Fibroblast of lung (primary cell): ENCODE results near the gene NEK5. TPM values are rescaled to one million over a fixed set of nuclear protein-coding genes. Genes with fewer than 3 reads are reported as not detected.

Source experiments
- DNase-seq, 2 donors: peaks; one replicate each; pipeline versions ENCODE4 v3.0.0 to v3.0.0-alpha.2; 2010; ENCODE audit warnings: low read depth in 2 of 2
- H2AFZ ChIP-seq: 2 replicates; pipeline ENCODE4 v1.5.1; 2012; ENCODE audit warnings: low read length, control low read depth, inconsistent platforms
- H3K27ac ChIP-seq: 2 replicates; pipeline ENCODE4 v1.5.1; 2011; ENCODE audit warnings: low read length, control low read depth; ENCODE audit not compliant: insufficient read depth
- H3K27me3 ChIP-seq: 2 replicates; pipeline ENCODE4 v1.5.1; 2011; ENCODE audit warnings: mild to moderate bottlenecking, low read length; ENCODE audit not compliant: control insufficient read depth, insufficient read depth
- H3K36me3 ChIP-seq: 2 replicates; pipeline ENCODE4 v1.5.1; 2011; ENCODE audit warnings: low read length; ENCODE audit not compliant: control insufficient read depth, insufficient read depth
- H3K4me1 ChIP-seq: 2 replicates; pipeline ENCODE4 v1.5.1; 2011; ENCODE audit warnings: low read length; ENCODE audit not compliant: control insufficient read depth, insufficient read depth; ENCODE audit errors: extremely low read depth
- H3K4me2 ChIP-seq: 2 replicates; pipeline ENCODE4 v1.5.1; 2011; ENCODE audit warnings: low read length, control low read depth; ENCODE audit not compliant: insufficient read depth; ENCODE audit errors: extremely low read depth
- H3K4me3 ChIP-seq, 4 experiments: fragments of 200-600 bp in 1 of 4; sonication (generic) in 1 of 4; replicated peaks in 1 of 4; 2 replicates each; pipeline ENCODE4 v1.5.1; 2011 to 2016; ENCODE audit warnings: low read length in 4 of 4, low read depth in 3 of 4, mild to moderate bottlenecking in 3 of 4, control low read depth in 2 of 4, inconsistent platforms in 1 of 4, mixed read lengths in 1 of 4; ENCODE audit not compliant: insufficient read depth in 1 of 4; ENCODE audit errors: control extremely low read depth in 1 of 4
- H3K79me2 ChIP-seq: 2 replicates; pipeline ENCODE4 v1.5.1; 2012; ENCODE audit warnings: mild to moderate bottlenecking, low read length, inconsistent platforms; ENCODE audit not compliant: control insufficient read depth, insufficient read depth
- H3K9ac ChIP-seq: 2 replicates; pipeline ENCODE4 v1.5.1; 2011; ENCODE audit warnings: mild to moderate bottlenecking, low read length, control low read depth; ENCODE audit not compliant: insufficient read depth
- H3K9me3 ChIP-seq: 2 replicates; pipeline ENCODE4 v1.5.1; 2012; ENCODE audit warnings: low read depth, low read length; ENCODE audit not compliant: control insufficient read depth, insufficient read depth
- H4K20me1 ChIP-seq: 2 replicates; pipeline ENCODE4 v1.5.1; 2011; ENCODE audit warnings: low read length; ENCODE audit not compliant: control insufficient read depth, insufficient read depth; ENCODE audit errors: extremely low read depth
- EZH2 ChIP-seq: IDR thresholded peaks from 2 replicates; pipeline ENCODE4 v1.5.1; 2012; ENCODE audit warnings: low read length, control low read depth, mild to moderate bottlenecking; ENCODE audit errors: missing control alignments
- polyA plus RNA-seq, 2 donors: library from polyadenylated mRNA; depleted of rRNA in 1 of 2; stranded (reverse) in 1 of 2; unstranded in 1 of 2; fragments of >200 nt; gene quantifications; 2 replicates each; pipeline ENCODE4 v1.2.1, GENCODE V29; 2011 to 2012; ENCODE audit warnings: missing spikeins in 1 of 2
- total RNA-seq: library from RNA; depleted of rRNA; stranded (reverse); fragments of >200 nt; gene quantifications from 2 replicates; pipeline ENCODE4 v1.2.1, GENCODE V29; 2014
- TF ChIP-seq, protein P1 (sequence below), 2 donors: IDR thresholded peaks in 1 of 2; conservative IDR thresholded peaks in 1 of 2; 1 replicate in 1 of 2; 2 replicates in 1 of 2; pipeline ENCODE4 v1.5.1; 2011 to 2012; ENCODE audit warnings: low read length in 2 of 2, control low read depth in 1 of 2, inconsistent platforms in 1 of 2, low read depth in 1 of 2, mild to moderate bottlenecking in 1 of 2

NEK5 gene
- total and polyA plus RNA-seq, 2 donors (not counting 1 experiment from before 2014, with no cell fraction given) = under 0.01 to 0.03 TPM

DNA sequence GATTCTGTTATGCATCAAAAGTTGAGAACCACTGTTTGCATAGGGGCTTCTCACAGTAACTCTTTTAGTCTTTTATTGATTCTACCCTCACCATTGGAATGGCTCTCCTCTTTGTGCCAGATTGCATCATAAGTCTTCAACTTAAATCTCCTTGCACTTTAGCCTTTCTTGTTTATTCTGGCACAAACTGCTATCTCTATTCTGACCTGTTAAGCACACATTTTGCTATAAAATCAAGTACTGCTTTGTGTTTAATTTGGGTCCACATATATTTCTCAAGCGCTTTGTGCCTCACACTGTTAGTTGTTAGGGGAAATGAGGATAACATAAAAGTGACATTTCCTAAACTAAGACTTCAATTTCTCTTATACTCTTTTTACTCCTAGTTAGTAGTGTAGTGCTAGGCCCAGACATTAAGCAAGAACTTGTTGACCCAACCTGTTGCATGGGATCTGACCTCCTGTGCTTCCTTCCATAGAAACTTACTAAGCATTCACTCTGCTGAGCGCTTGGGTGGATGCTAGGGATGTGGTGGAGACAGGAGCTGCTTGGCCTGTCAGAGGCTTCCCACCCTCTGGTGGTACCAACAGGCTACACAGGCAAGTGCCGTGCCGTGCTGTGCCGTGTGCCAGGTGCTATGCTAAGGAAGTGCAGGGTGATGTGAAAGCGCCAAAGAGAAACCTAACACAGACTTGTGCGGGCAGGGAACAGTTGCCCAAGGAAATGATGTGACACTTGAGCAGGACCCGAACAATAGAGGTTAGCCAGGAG lies 103.2 kb downstream of the NEK5 start:
- H2AFZ ChIP-seq = no peak overlapping the region
- H3K9ac ChIP-seq = no peak overlapping the region
- no peaks in the 10 kb centered on the region for H3K27me3 ChIP-seq
- no peak for DNase-seq
- TF ChIP-seq EZH2 = no peak
- TF ChIP-seq, protein P1, sequence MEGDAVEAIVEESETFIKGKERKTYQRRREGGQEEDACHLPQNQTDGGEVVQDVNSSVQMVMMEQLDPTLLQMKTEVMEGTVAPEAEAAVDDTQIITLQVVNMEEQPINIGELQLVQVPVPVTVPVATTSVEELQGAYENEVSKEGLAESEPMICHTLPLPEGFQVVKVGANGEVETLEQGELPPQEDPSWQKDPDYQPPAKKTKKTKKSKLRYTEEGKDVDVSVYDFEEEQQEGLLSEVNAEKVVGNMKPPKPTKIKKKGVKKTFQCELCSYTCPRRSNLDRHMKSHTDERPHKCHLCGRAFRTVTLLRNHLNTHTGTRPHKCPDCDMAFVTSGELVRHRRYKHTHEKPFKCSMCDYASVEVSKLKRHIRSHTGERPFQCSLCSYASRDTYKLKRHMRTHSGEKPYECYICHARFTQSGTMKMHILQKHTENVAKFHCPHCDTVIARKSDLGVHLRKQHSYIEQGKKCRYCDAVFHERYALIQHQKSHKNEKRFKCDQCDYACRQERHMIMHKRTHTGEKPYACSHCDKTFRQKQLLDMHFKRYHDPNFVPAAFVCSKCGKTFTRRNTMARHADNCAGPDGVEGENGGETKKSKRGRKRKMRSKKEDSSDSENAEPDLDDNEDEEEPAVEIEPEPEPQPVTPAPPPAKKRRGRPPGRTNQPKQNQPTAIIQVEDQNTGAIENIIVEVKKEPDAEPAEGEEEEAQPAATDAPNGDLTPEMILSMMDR (conservative IDR thresholded peaks at IDR 0.05 in 1 of 2, IDR thresholded peaks at IDR 0.05 in 1 of 2; ENCODE audit: low read depth in 1 of 2, low read length in 2 of 2) = no peak
- no peak overlapping the region for H3K4me2 ChIP-seq
- no peaks in the 10 kb centered on the region for H3K9me3 ChIP-seq
- H4K20me1 ChIP-seq = no peaks in the 10 kb centered on the region
- peaks cover 2% of the 10 kb centered on the region for H3K36me3 ChIP-seq
- H3K4me1 ChIP-seq = no peaks in the 10 kb centered on the region
- no peaks in the 10 kb centered on the region for H3K79me2 ChIP-seq
- no peak overlapping the region for H3K27ac ChIP-seq
- no peak overlapping the region for H3K4me3 ChIP-seq

DNA sequence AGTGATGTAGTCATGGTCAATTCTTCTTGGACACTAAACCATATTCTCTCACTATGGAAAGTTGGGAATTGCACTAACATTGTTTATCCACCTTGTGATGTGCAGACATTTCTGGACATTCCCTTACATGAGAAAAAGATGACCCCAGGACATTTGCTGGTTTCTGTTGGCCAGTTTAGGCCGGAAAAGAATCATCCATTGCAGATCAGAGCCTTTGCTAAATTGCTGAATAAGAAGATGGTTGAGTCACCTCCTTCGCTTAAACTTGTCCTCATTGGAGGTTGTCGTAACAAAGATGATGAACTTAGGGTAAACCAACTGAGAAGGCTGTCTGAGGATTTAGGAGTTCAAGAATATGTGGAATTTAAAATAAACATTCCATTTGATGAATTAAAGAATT lies 104.4 kb downstream of the NEK5 start, which contains the start of gene UTP14C:
TSS of gene UTP14C (plus strand) at position 211 of the 400 bp plus-strand sequence. CDS start 4,114 bp downstream, outside the sequence.
- H3K4me2 ChIP-seq = no peak within 1 kb of the TSS
- no peaks in the 10 kb centered on the region for H3K79me2 ChIP-seq
- no peak within 1 kb of the TSS for H3K9ac ChIP-seq
- no peaks in the 10 kb centered on the region for H3K27me3 ChIP-seq
- H3K36me3 ChIP-seq = peaks cover 2% of the 10 kb centered on the region
- no peak for DNase-seq
- no peak within 1 kb of the TSS for H3K4me3 ChIP-seq
- H3K4me1 ChIP-seq = no peaks in the 10 kb centered on the region
- H2AFZ ChIP-seq = no peak within 1 kb of the TSS
- no peak for TF ChIP-seq EZH2
- TF ChIP-seq, protein P1 (conservative IDR thresholded peaks at IDR 0.05 in 1 of 2, IDR thresholded peaks at IDR 0.05 in 1 of 2; ENCODE audit: low read depth in 1 of 2, low read length in 2 of 2) = no peak
- no peak within 1 kb of the TSS for H3K27ac ChIP-seq
- no peaks in the 10 kb centered on the region for H4K20me1 ChIP-seq
- no peaks in the 10 kb centered on the region for H3K9me3 ChIP-seq

DNA sequence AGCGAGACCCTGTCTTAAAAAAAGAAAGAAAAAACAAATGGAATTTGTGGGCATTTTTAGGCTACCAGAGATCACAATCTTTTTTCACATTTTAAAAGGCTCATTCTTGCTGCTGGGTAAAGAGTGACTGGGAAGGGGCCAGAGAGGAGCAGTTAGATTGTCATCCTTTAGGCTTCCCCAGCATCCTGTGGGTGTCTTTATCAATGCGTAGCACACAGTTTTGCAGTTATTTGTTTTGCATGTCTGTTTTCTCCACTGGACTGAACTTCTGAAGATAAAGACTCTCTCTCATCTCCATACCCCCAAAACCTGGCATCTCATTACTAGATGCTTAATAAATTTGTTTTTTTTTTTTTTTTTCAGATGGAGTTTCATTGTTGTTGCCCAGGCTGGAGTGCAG lies 106.5 kb downstream of the NEK5 start:
- Histone ChIP-seq H3K4me2 (no peak overlapping the region), H2AFZ (no peak overlapping the region), H3K9ac (no peak overlapping the region), H3K4me1 (no peaks in the 10 kb centered on the region), H3K9me3 (no peaks in the 10 kb centered on the region), H3K27ac (no peak overlapping the region), H3K4me3 (no peak overlapping the region), H3K79me2 (no peaks in the 10 kb centered on the region), H4K20me1 (no peaks in the 10 kb centered on the region), H3K27me3 (no peaks in the 10 kb centered on the region), H3K36me3 (peaks cover 2% of the 10 kb centered on the region)
- no peak for DNase-seq
- no peak for TF ChIP-seq EZH2
- TF ChIP-seq, protein P1 (conservative IDR thresholded peaks at IDR 0.05 in 1 of 2, IDR thresholded peaks at IDR 0.05 in 1 of 2; ENCODE audit: low read depth in 1 of 2, low read length in 2 of 2) = no peak
